OCI-LY1 (cell line): ENCODE measurements around the gene PTPRM.

Source experiments
- H2AFZ ChIP-seq: fragments of 200-600 bp; sonication (generic), shearing (Covaris generic); 2 replicates; pipeline ENCODE4 v1.6.0; 2014; ENCODE audit warnings: antibody characterized with exemption, mild to moderate bottlenecking, low read length
- H3F3A ChIP-seq: fragments of 200-600 bp; sonication (generic), shearing (Covaris generic); 2 replicates; pipeline ENCODE4 v1.6.0; 2014; ENCODE audit warnings: mild to moderate bottlenecking, antibody characterized with exemption, low read length, moderate library complexity; ENCODE audit not compliant: insufficient read depth
- H3K27ac ChIP-seq: fragments of 200-600 bp; sonication (generic); 2 replicates; pipeline ENCODE4 v1.5.1; 2014; ENCODE audit warnings: low read length, mixed run types, mild to moderate bottlenecking, low read depth; ENCODE audit not compliant: poor library complexity, severe bottlenecking
- H3K27me3 ChIP-seq: fragments of 200-600 bp; sonication (generic); 2 replicates; pipeline ENCODE4 v1.6.0; 2014; ENCODE audit warnings: antibody characterized with exemption, mild to moderate bottlenecking, low read length, moderate library complexity; ENCODE audit not compliant: insufficient read depth
- H3K36me3 ChIP-seq: fragments of 200-600 bp; sonication (generic); 2 replicates; pipeline ENCODE4 v1.6.1; 2014; ENCODE audit warnings: mild to moderate bottlenecking, antibody characterized with exemption, low read length, moderate library complexity, mixed read lengths; ENCODE audit not compliant: insufficient read depth
- H3K4me1 ChIP-seq: fragments of 200-600 bp; sonication (generic); 2 replicates; pipeline ENCODE4 v1.5.1; 2014; ENCODE audit warnings: mild to moderate bottlenecking, low read length, moderate library complexity; ENCODE audit not compliant: insufficient read depth, severe bottlenecking
- H3K4me2 ChIP-seq: fragments of 200-600 bp; sonication (generic), shearing (Covaris generic); 2 replicates; pipeline ENCODE4 v1.6.1; 2014; ENCODE audit warnings: low read length
- H3K4me3 ChIP-seq: fragments of 200-600 bp; sonication (generic); 2 replicates; pipeline ENCODE4 v1.5.1; 2014; ENCODE audit warnings: low read length, low read depth, mild to moderate bottlenecking, mixed read lengths; ENCODE audit not compliant: poor library complexity, severe bottlenecking
- H3K79me2 ChIP-seq: fragments of 200-600 bp; shearing (Covaris generic); 2 replicates; pipeline ENCODE4 v1.6.1; 2016; ENCODE audit warnings: mixed run types, low read length, mixed read lengths; ENCODE audit not compliant: insufficient read depth
- H3K9ac ChIP-seq: fragments of 200-600 bp; sonication (generic), shearing (Covaris generic); 2 replicates; pipeline ENCODE4 v1.6.1; 2014; ENCODE audit warnings: mild to moderate bottlenecking, low read length, mixed read lengths
- H3K9me2 ChIP-seq: fragments of 200-600 bp; sonication (generic), shearing (Covaris generic); 2 replicates; pipeline ENCODE4 v1.6.1; 2014; ENCODE audit warnings: low read depth, mild to moderate bottlenecking, low read length, mixed read lengths
- H3K9me3 ChIP-seq: fragments of 200-600 bp; shearing (Covaris generic); 2 replicates; pipeline ENCODE4 v1.6.1; 2014; ENCODE audit warnings: low read length, mixed read lengths
- H4K20me1 ChIP-seq: fragments of 200-600 bp; sonication (generic), shearing (Covaris generic); 2 replicates; pipeline ENCODE4 v1.6.0; 2016; ENCODE audit warnings: mild to moderate bottlenecking, low read length; ENCODE audit not compliant: insufficient read depth
- CTCF ChIP-seq: fragments of 200-600 bp; sonication (generic), shearing (Covaris generic); IDR thresholded peaks from 2 replicates; pipeline ENCODE4 v1.5.1; 2017; ENCODE audit warnings: mild to moderate bottlenecking, antibody characterized with exemption, low read length, moderate library complexity, mixed read lengths
- EZH2 ChIP-seq: fragments of 200-600 bp; sonication (generic), shearing (Covaris generic); IDR thresholded peaks from 2 replicates; pipeline ENCODE4 v1.8.0; 2017; ENCODE audit warnings: borderline replicate concordance, mixed run types, mild to moderate bottlenecking, antibody characterized with exemption, low read length, moderate library complexity, mixed read lengths

Gene PTPRM

DNA sequence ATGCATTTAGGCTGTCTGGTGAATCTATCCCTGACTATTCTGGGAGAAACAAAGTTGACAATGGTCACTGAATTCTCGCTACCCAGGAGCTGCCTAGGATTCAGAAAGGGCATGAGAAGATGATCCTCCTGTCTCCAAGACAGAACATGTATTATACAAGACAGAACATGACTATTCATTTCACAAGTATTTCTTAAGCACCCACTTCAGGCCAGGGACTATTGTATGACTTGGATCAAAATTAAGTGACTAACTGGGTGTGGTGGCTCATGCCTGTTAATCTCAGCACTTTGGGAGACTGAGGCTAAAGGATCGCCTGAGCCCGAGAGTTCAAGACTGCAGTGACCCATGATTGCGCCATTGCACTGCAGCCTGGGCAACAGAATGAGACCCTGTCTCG, 806.4 kb downstream of the PTPRM start:
- Histone ChIP-seq H3K27me3 (no peaks in the 10 kb centered on the region), H3K4me1 (no peaks in the 10 kb centered on the region), H3K9ac (no peak overlapping the region), H3K9me2 (no peaks in the 10 kb centered on the region), H3K4me3 (no peak overlapping the region), H3K79me2 (no peaks in the 10 kb centered on the region), H3K27ac (no peak overlapping the region), H3K9me3 (no peaks in the 10 kb centered on the region), H3F3A (no peaks in the 10 kb centered on the region), H3K4me2 (no peak overlapping the region), H3K36me3 (no peaks in the 10 kb centered on the region), H2AFZ (no peak overlapping the region), H4K20me1 (no peaks in the 10 kb centered on the region)
- no peak for TF ChIP-seq CTCF
- TF ChIP-seq EZH2 = no peak

DNA sequence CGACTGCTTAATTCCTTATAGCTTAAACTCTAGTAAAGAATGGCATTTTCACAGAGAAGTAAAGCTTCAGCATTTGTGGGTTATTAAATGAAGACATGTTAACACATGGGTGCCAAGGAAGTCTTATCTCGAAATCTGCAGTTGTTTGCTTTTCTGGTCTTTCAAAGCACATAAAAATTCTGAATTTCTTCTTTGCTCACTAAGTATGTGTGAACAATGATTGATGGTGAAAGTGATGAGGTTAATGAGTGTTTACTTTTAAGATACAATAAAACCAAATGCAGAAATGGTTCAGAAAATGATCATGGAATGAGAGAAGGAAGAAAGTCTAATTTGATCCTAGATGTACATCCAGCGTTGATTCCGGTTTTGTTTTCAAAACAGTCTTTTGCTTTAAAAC, 807.6 kb downstream of the PTPRM start:
- Histone ChIP-seq H3K36me3 (no peaks in the 10 kb centered on the region), H3K79me2 (no peaks in the 10 kb centered on the region), H3K4me1 (no peaks in the 10 kb centered on the region), H3K4me2 (no peak overlapping the region), H2AFZ (no peak overlapping the region), H3K9me3 (no peaks in the 10 kb centered on the region), H3K9ac (no peak overlapping the region), H3F3A (no peaks in the 10 kb centered on the region), H3K9me2 (no peaks in the 10 kb centered on the region), H3K4me3 (no peak overlapping the region), H3K27me3 (no peaks in the 10 kb centered on the region), H3K27ac (no peak overlapping the region), H4K20me1 (no peaks in the 10 kb centered on the region)
- no peak for TF ChIP-seq CTCF
- no peak for TF ChIP-seq EZH2

GRCh38 chr18:8375249-8375648, 808.1 kb downstream of the PTPRM start:
- Histone ChIP-seq H3K4me3 (no peak overlapping the region), H3K9me2 (no peaks in the 10 kb centered on the region)
- TF ChIP-seq EZH2 (no peak), CTCF (no peak)

More at GRCh38 chr18:8375249-8375648, 808.1 kb downstream of the PTPRM start:
- Histone ChIP-seq H2AFZ (no peak overlapping the region), H3K4me2 (no peak overlapping the region), H3F3A (no peaks in the 10 kb centered on the region), H3K36me3 (no peaks in the 10 kb centered on the region), H3K79me2 (no peaks in the 10 kb centered on the region), H4K20me1 (no peaks in the 10 kb centered on the region), H3K4me1 (no peaks in the 10 kb centered on the region), H3K9ac (no peak overlapping the region), H3K9me3 (no peaks in the 10 kb centered on the region), H3K27me3 (no peaks in the 10 kb centered on the region), H3K27ac (no peak overlapping the region)
